HG02981 (cell line): Measurements from ENCODE around the gene PSMG4.

Experiments
- ATAC-seq: cut with Tn5 transposase; IDR thresholded peaks from one replicate; pipeline ENCODE4 v1.9.1; 2021; ENCODE audit warnings: mild to moderate bottlenecking, moderate library complexity; ENCODE audit not compliant: unreplicated experiment

Gene PSMG4

GRCh38 chr6:3305216-3305565 is 46.4 kb downstream of the PSMG4 start:
- no peak for ATAC-seq

- ATAC-seq, result no peak
Measured at GRCh38 chr6:3305831-3306230, 47.1 kb downstream of the PSMG4 start.

DNA sequence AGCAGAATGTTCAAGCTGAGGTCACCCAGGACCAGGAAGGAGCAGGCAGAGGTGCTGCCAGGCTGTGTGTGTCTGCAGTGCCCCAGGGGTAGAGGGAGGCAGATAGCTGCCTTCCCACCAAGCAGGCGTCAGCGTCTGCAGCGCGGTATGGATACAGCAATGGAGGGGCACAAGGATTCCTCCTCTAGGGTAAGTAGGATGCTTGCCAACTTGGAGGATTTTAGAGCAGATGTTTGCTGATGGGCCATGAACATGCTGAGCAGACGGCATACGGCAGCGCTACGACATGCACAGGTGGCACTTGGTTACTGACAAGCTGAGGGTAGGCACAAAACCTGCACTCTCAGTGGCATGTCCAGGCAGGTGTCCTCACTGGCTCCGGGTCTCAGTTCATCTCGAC is 48.1 kb downstream of the PSMG4 start:
- ATAC-seq, result no peak

DNA sequence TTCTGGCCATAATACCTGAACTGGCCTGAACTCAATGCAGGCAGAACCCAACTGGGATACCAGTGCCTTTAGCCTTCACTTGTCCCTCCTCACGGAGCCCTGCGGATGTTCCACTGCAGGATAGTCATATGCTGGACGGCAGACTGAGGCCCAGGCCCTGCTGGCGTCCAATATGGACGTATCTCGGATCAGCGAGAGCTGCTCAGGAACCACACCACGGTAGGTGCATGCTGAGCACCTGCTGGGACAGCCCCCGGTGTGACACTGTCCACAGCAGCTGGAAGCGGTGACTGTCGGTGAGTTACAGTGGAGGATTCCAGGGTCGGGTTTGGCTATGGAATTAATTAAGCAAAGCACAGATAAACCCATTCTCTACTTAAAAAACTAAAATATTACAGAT is 48.7 kb downstream of the PSMG4 start:
- ATAC-seq, result no peak

- no peak for ATAC-seq
Measured at GRCh38 chr6:3308106-3308505, 49.4 kb downstream of the PSMG4 start.

DNA sequence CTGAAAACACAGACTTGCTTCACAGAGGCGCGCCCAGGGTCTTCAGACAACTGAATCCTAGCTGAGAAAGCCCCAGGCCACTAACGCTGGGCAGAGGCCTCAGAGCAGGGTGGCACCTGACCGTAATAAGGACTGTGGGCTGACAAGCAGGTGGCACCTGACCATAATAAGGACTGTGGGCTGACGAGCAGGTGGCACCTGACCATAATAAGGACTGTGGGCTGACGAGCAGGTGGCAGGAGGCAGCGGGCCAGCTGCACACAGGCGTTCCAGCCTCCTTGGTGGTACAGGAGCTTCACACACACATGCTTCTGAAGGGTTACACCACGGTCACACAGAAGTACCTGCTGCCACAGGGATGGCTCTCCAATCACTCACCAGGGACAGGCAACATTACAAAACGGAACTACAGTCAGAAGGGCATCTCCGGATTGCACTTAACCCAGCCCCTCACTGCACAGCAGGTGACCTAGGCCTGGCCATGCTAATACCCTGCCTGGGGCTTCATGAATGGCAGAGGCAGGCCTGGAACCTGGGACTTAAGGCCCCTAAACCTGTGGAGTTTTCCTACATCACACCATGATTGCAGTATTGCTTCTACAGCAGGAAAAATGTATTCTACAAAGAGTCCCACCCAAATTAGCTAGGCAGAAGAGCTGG is 50.8 kb downstream of the PSMG4 start:
- ATAC-seq, result no peak

GRCh38 chr6:3310051-3310448 is 51.3 kb downstream of the PSMG4 start:
- ATAC-seq, result no peak

DNA sequence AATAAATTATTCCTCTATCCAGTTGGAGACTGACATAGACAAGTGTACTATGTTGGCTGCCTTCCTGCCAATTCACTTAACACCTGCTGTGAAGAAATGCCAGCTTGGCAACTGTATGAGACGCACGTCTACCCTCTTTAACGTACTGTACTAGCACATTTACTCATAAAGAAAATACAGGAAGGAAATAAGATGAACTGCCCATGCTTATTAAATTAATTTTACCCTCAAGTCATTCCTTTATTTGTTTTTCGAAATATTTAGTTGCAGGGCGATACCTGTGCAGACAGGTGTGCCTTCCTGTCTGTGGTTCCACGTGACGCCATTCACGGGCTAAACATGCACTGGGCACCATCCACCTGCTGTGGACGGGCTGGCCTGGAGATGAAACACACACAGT is 52.0 kb downstream of the PSMG4 start:
- no peak for ATAC-seq

DNA sequence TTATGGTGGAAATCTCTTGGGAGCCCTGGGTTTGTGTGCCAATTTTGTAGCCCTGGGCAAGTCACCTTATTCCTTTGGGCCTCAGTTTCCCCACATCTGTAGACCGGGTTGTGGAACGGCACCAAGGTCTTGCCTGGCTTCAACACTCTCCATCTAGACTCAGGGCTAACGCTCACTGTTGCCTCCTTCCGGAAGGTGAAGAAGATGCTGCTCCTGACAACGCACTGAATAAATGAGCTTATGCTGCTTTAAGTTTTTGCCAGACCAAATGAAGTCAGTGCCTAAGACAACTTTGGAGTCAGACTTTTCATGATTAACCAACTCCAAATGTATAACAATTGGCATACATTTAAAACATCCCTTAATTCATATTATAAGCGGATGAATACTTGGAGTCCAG is 53.1 kb downstream of the PSMG4 start:
- ATAC-seq, result no peak

- no peak for ATAC-seq
Measured at GRCh38 chr6:3312604-3313231, 54.0 kb downstream of the PSMG4 start.

GRCh38 chr6:3314176-3314575 is 55.4 kb downstream of the PSMG4 start:
- ATAC-seq, result no peak

- no peak for ATAC-seq
Measured at GRCh38 chr6:3314621-3315467, 56.1 kb downstream of the PSMG4 start.

GRCh38 chr6:3315841-3316240 is 57.1 kb downstream of the PSMG4 start:
- no peak for ATAC-seq

DNA sequence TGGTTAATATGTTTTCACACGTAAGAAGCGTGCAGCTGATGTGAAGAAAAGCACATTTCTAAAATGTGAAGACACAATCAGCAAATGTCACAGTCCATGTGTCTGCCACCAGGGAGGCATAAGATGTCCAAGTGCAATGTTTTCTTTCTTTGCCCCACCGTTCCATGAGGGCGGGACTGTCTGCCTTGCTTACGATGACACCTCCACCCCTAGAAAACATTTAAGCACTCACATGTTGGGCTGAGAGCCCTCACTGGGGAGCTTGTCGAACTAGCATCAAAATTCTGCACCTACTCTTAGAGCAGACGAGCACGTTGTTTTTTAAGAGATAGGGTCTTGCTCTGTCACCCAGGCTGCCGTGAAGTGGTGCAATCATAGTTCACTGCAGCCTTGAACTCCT is 57.6 kb downstream of the PSMG4 start:
- no peak for ATAC-seq

DNA sequence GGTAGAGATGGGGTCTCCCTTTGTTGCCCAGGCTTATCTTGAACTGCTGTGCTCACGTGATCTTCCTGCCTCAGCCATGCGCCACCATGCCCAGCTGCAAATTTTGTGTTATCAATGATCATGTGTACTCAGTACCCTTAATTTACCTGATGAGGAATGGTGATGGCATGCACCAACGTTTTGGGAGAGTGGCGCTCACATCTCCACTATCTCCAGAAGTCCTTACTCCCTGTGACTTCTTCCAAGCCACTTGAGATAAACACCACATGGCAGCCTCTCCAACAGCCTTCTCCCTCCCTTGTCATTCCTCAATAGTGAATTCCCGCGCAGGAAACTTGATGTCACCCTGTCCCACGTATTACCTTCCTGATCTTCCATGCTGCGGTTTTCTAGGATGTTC is 58.1 kb downstream of the PSMG4 start:
- ATAC-seq, result no peak
